HCT116 (cell line): ENCODE data around the gene DENND4A. TPM values are rescaled to one million over a fixed set of nuclear protein-coding genes. Genes with fewer than 3 reads are reported as not detected.

ENCODE experiments used
- ATAC-seq: fragments of 200-7000 bp; cut with Tn5 transposase; 2 replicates; pipeline ENCODE4 v1.9.1; 2020; ENCODE audit warnings: mild to moderate bottlenecking, moderate library complexity
- BruUV-seq: library from RNA; stranded (reverse); fragments of 400-500 nt; replicated peaks from 2 replicates; lab custom pipeline; 2021; lab: Mats Ljungman, UMichigan
- CTCF ChIA-PET: fragments of 300-600 bp; sonication (Branson Sonifier 250); formaldehyde crosslinking; loops from one replicate; lab custom pipeline; 2021; ENCODE audit warnings: antibody characterized with exemption; lab: Charles Lee
- POLR2A ChIA-PET: fragments of 300-600, 350-600 bp; sonication (Branson Sonifier 250); formaldehyde crosslinking; loops from one replicate; lab custom pipeline; 2021; ENCODE audit warnings: antibody characterized with exemption; lab: Charles Lee
- RAD21 ChIA-PET, 2 experiments: fragments of 300-600 bp; sonication (Branson Sonifier 250); formaldehyde crosslinking; loops; one replicate each; lab custom pipeline; 2023; ENCODE audit warnings: low total read pairs in 2 of 2; ENCODE audit not compliant: uncharacterized antibody in 2 of 2, unreplicated experiment in 2 of 2, low non-redundant PET in 1 of 2; lab: Charles Lee
- DNase-seq: peaks from one replicate; pipeline ENCODE4 v3.0.0-alpha.2; 2010; ENCODE audit warnings: low read depth, low spot score
- H2AFZ ChIP-seq: fragments of 200-600 bp; shearing (Covaris generic), sonication (generic); 2 replicates; pipeline ENCODE4 v1.6.1; 2017; ENCODE audit warnings: low read depth, mixed run types, mixed read lengths, antibody characterized with exemption, low read length; ENCODE audit not compliant: poor library complexity, severe bottlenecking
- H3K27ac ChIP-seq: 2 replicates; pipeline ENCODE4 v1.5.1; 2012; ENCODE audit warnings: low read depth, low read length
- H3K27me3 ChIP-seq: fragments of 200-600 bp; sonication (generic); 2 replicates; pipeline ENCODE4 v1.6.1; 2016; ENCODE audit warnings: mixed run types, low read length, mixed read lengths; ENCODE audit not compliant: insufficient read depth
- H3K36me3 ChIP-seq, 2 experiments: fragments of 200-500 bp in 1 of 2; fragments of 200-600 bp in 1 of 2; sonication (Bioruptor generic) in 1 of 2; sonication (generic) in 1 of 2; 2 replicates each; pipeline versions ENCODE4 v1.5.1 to v1.6.1; 2014 to 2016; ENCODE audit warnings: low read length in 2 of 2, inconsistent platforms in 1 of 2, mixed read lengths in 1 of 2, mixed run types in 1 of 2; ENCODE audit not compliant: insufficient read depth in 2 of 2, control insufficient read depth in 1 of 2
- H3K4me1 ChIP-seq, 2 experiments: fragments of 200-600 bp in 1 of 2; sonication (generic) in 1 of 2; 2 replicates each; pipeline versions ENCODE4 v1.5.1 to v1.6.1; 2012 to 2017; ENCODE audit warnings: low read length in 2 of 2, inconsistent platforms in 1 of 2, mild to moderate bottlenecking in 1 of 2, mixed read lengths in 1 of 2, mixed run types in 1 of 2, moderate library complexity in 1 of 2; ENCODE audit not compliant: insufficient read depth in 2 of 2, control insufficient read depth in 1 of 2
- H3K4me2 ChIP-seq: fragments of 200-600 bp; sonication (generic); 2 replicates; pipeline ENCODE4 v1.6.1; 2017; ENCODE audit warnings: mixed run types, low read length, mixed read lengths
- H3K4me3 ChIP-seq, 2 experiments: fragments of 200-600 bp in 1 of 2; sonication (generic) in 1 of 2; replicated peaks in 1 of 2; 2 replicates each; pipeline ENCODE4 v1.5.1; 2011 to 2016; ENCODE audit warnings: low read length in 2 of 2, control low read depth in 1 of 2, low read depth in 1 of 2, mild to moderate bottlenecking in 1 of 2, mixed read lengths in 1 of 2, mixed run types in 1 of 2
- H3K79me2 ChIP-seq: fragments of 200-600 bp; sonication (generic); 2 replicates; pipeline ENCODE4 v1.6.1; 2017; ENCODE audit warnings: mild to moderate bottlenecking, mixed run types, low read length, moderate library complexity, mixed read lengths; ENCODE audit not compliant: insufficient read depth
- H3K9ac ChIP-seq: fragments of 200-600 bp; sonication (generic); 2 replicates; pipeline ENCODE4 v1.6.1; 2016; ENCODE audit warnings: low read length, mixed read lengths
- H3K9me2 ChIP-seq: fragments of 200-600 bp; sonication (generic), shearing (Covaris generic); 2 replicates; pipeline ENCODE4 v1.6.1; 2017; ENCODE audit warnings: mixed run types, mild to moderate bottlenecking, moderate library complexity; ENCODE audit not compliant: insufficient read depth
- H3K9me3 ChIP-seq, 2 experiments: fragments of 200-500 bp in 1 of 2; fragments of 200-600 bp in 1 of 2; sonication (Bioruptor generic) in 1 of 2; sonication (generic) in 1 of 2; 2 replicates each; pipeline ENCODE4 v1.6.1; 2014 to 2017; ENCODE audit warnings: low read length in 2 of 2, mixed read lengths in 2 of 2, inconsistent platforms in 1 of 2, low read depth in 1 of 2, mild to moderate bottlenecking in 1 of 2, mixed run types in 1 of 2, moderate library complexity in 1 of 2; ENCODE audit not compliant: control insufficient read depth in 1 of 2, insufficient read depth in 1 of 2
- H4K20me1 ChIP-seq: fragments of 200-600 bp; sonication (generic), shearing (Covaris generic); 2 replicates; pipeline ENCODE4 v1.6.1; 2017; ENCODE audit warnings: mixed run types, mild to moderate bottlenecking, moderate library complexity; ENCODE audit not compliant: insufficient read depth
- CTCF ChIP-seq, 3 experiments: fragments of 200-600 bp in 1 of 3; sonication (generic) in 1 of 3; IDR thresholded peaks in 2 of 3; conservative IDR thresholded peaks in 1 of 3; 2 replicates each; pipeline ENCODE4 v1.5.1; 2012 to 2017; ENCODE audit warnings: low read depth in 2 of 3, low read length in 2 of 3, antibody characterized with exemption in 1 of 3, borderline replicate concordance in 1 of 3, control low read depth in 1 of 3, mild to moderate bottlenecking in 1 of 3, mixed read lengths in 1 of 3, mixed run types in 1 of 3, moderate library complexity in 1 of 3; ENCODE audit not compliant: insufficient read depth in 1 of 3
- EGR1 ChIP-seq: IDR thresholded peaks from 2 replicates; pipeline ENCODE4 v1.6.1; 2012; ENCODE audit warnings: low read depth
- EZH2phosphoT487 ChIP-seq: fragments of 200-600 bp; IDR thresholded peaks from 2 replicates; pipeline ENCODE4 v1.6.1; 2018; ENCODE audit warnings: antibody characterized with exemption, borderline replicate concordance
- SIN3A ChIP-seq: IDR thresholded peaks from 2 replicates; pipeline ENCODE4 v1.6.1; 2012; ENCODE audit warnings: low read depth
- SRF ChIP-seq: IDR thresholded peaks from 2 replicates; pipeline ENCODE4 v1.6.1; 2012; ENCODE audit warnings: low read depth
- YY1 ChIP-seq: IDR thresholded peaks from 2 replicates; pipeline ENCODE4 v1.6.1; 2011; ENCODE audit warnings: low read length, low read depth, moderate library complexity, mild to moderate bottlenecking; ENCODE audit not compliant: insufficient replicate concordance; ENCODE audit errors: extremely low read depth
- intact Hi-C: fragments of 100-400 bp; cut with micrococcal nuclease; formaldehyde crosslinking; loops from 2 replicates; pipeline ENCODE4 v1.10.0; 2022
- total RNA-seq: library from RNA; stranded (reverse); gene quantifications from one replicate; pipeline ENCODE4 v1.2.1, GENCODE V29; 2021; ENCODE audit not compliant: unreplicated experiment

The DENND4A gene
- total RNA-seq, 1 experiment from 2014 or later = 9.1 TPM

- H3K9me2 ChIP-seq = no peaks in the 10 kb centered on the region
- H3K4me1 ChIP-seq = no peaks in the 10 kb centered on the region
- no TSS peak for BruUV-seq
- H3K79me2 ChIP-seq = no peaks in the 10 kb centered on the region
- H3K36me3 ChIP-seq = no peaks in the 10 kb centered on the region
- ChIA-PET RAD21 (no interaction called here), CTCF (no interaction called here), POLR2A (no interaction called here)
- no peaks in the 10 kb centered on the region for H3K9me3 ChIP-seq
- no peak overlapping the region for H2AFZ ChIP-seq
- ATAC-seq (no peak), DNase-seq (no peak)
- TF ChIP-seq YY1 = no peak
- no peak for TF ChIP-seq CTCF (IDR thresholded peaks at IDR 0.05 in 2 of 3, conservative IDR thresholded peaks at IDR 0.05 in 1 of 3; ENCODE audit: borderline replicate concordance in 1 of 3, insufficient read depth in 1 of 3, low read depth in 2 of 3, low read length in 2 of 3)
- no peak for TF ChIP-seq EZH2phosphoT487
- TF ChIP-seq SIN3A = no peak
- no peak for TF ChIP-seq SRF
- TF ChIP-seq EGR1 = no peak
- no peak overlapping the region for H3K27ac ChIP-seq
- no peak overlapping the region for H3K4me2 ChIP-seq
- no peak overlapping the region for H3K9ac ChIP-seq
- no peaks in the 10 kb centered on the region for H4K20me1 ChIP-seq
- intact Hi-C loops = no loop called here
- no peaks in the 10 kb centered on the region for H3K27me3 ChIP-seq
- no peak overlapping the region for H3K4me3 ChIP-seq
Observed at GRCh38 chr15:65765106-65765505, 27.0 kb downstream of the DENND4A start.
